Suprapubic skin (tissue), 4 donors: ENCODE results near the gene TDRD5.

Experiments used
- EP300 ChIP-seq: sonication (generic); formaldehyde crosslinking; IDR thresholded peaks from one replicate; pipeline ENCODE4 v1.6.1; 2017; ENCODE audit warnings: antibody characterized with exemption
- POLR2A ChIP-seq, 2 donors: fragments of 450-650 bp; IDR thresholded peaks; one replicate each; pipeline ENCODE4 v1.6.1; 2017; ENCODE audit warnings: antibody characterized with exemption in 2 of 2, mild to moderate bottlenecking in 2 of 2, moderate library complexity in 2 of 2
- POLR2AphosphoS5 ChIP-seq, 3 donors: sonication (generic); formaldehyde crosslinking; IDR thresholded peaks; one replicate each; pipeline ENCODE4 v1.6.1; 2017; ENCODE audit warnings: antibody characterized with exemption in 3 of 3
- TF ChIP-seq, protein P1 (sequence below), 2 donors: fragments of 200-600 bp in 1 of 2; fragments of 450-650 bp in 1 of 2; sonication (generic) in 1 of 2; IDR thresholded peaks; one replicate each; pipeline ENCODE4 v1.5.1; 2016 to 2019; ENCODE audit warnings: antibody characterized with exemption in 2 of 2, mild to moderate bottlenecking in 1 of 2, moderate library complexity in 1 of 2

DNA sequence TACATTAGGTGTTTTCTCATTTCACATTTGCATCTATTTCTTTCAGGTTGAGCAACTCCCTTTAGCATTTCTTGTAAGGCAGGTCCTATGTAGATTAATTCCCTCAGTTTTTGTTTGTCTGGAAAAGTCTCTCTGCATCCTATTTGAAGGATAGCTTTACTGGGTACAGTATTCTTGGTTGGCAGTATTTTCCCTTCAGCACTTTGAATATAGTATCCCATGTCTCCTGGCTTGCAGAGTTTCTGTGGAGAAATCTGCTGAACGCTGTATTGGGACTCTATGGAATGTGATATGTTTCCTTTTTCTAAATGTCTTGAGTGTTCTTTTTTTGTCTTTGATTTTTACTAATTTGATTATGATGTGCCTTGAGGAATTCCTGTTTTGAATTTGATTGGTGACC is 122.5 kb downstream of the TDRD5 start:
- TF ChIP-seq, protein P1, sequence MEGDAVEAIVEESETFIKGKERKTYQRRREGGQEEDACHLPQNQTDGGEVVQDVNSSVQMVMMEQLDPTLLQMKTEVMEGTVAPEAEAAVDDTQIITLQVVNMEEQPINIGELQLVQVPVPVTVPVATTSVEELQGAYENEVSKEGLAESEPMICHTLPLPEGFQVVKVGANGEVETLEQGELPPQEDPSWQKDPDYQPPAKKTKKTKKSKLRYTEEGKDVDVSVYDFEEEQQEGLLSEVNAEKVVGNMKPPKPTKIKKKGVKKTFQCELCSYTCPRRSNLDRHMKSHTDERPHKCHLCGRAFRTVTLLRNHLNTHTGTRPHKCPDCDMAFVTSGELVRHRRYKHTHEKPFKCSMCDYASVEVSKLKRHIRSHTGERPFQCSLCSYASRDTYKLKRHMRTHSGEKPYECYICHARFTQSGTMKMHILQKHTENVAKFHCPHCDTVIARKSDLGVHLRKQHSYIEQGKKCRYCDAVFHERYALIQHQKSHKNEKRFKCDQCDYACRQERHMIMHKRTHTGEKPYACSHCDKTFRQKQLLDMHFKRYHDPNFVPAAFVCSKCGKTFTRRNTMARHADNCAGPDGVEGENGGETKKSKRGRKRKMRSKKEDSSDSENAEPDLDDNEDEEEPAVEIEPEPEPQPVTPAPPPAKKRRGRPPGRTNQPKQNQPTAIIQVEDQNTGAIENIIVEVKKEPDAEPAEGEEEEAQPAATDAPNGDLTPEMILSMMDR (IDR thresholded peaks at IDR 0.05): no peak
- TF ChIP-seq POLR2A (IDR thresholded peaks at IDR 0.05) (no peak), EP300 (no peak), POLR2AphosphoS5 (IDR thresholded peaks at IDR 0.05) (no peak)
